Panc1 (cell line): ENCODE measurements around the gene C1QL3.

Experiments used
- POLR2AphosphoS5 ChIP-seq: IDR thresholded peaks from 2 replicates; pipeline ENCODE4 v1.6.1; 2012; ENCODE audit warnings: mild to moderate bottlenecking, low read depth, low read length, moderate library complexity
- REST ChIP-seq, 2 experiments: IDR thresholded peaks; 2 replicates each; pipeline ENCODE4 v1.6.1; 2011 to 2012; ENCODE audit warnings: low read depth in 2 of 2, control low read depth in 1 of 2, low read length in 1 of 2, mild to moderate bottlenecking in 1 of 2, moderate library complexity in 1 of 2; ENCODE audit not compliant: insufficient read depth in 1 of 2
- TF ChIP-seq, protein P1 (sequence below): fragments of 450-650 bp; IDR thresholded peaks from 2 replicates; pipeline ENCODE4 v1.5.1; 2017; ENCODE audit warnings: mild to moderate bottlenecking

- no peak for TF ChIP-seq REST (IDR thresholded peaks at IDR 0.05; ENCODE audit: insufficient read depth in 1 of 2, low read depth in 2 of 2, low read length in 1 of 2)
- TF ChIP-seq, protein P1, sequence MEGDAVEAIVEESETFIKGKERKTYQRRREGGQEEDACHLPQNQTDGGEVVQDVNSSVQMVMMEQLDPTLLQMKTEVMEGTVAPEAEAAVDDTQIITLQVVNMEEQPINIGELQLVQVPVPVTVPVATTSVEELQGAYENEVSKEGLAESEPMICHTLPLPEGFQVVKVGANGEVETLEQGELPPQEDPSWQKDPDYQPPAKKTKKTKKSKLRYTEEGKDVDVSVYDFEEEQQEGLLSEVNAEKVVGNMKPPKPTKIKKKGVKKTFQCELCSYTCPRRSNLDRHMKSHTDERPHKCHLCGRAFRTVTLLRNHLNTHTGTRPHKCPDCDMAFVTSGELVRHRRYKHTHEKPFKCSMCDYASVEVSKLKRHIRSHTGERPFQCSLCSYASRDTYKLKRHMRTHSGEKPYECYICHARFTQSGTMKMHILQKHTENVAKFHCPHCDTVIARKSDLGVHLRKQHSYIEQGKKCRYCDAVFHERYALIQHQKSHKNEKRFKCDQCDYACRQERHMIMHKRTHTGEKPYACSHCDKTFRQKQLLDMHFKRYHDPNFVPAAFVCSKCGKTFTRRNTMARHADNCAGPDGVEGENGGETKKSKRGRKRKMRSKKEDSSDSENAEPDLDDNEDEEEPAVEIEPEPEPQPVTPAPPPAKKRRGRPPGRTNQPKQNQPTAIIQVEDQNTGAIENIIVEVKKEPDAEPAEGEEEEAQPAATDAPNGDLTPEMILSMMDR, result no peak
- no peak for TF ChIP-seq POLR2AphosphoS5
Measured at GRCh38 chr10:16547973-16548372, 26.3 kb upstream of the C1QL3 start.
